Measurements from ENCODE around the gene MAD1L1. TPM values are rescaled to one million over a fixed set of nuclear protein-coding genes. Genes with fewer than 3 reads are reported as not detected.

MAD1L1 gene
- total and polyA plus RNA-seq, 2 donors (not counting 1 experiment from before 2014, with no cell fraction given), result 9.8 to 29.4 TPM

DNA sequence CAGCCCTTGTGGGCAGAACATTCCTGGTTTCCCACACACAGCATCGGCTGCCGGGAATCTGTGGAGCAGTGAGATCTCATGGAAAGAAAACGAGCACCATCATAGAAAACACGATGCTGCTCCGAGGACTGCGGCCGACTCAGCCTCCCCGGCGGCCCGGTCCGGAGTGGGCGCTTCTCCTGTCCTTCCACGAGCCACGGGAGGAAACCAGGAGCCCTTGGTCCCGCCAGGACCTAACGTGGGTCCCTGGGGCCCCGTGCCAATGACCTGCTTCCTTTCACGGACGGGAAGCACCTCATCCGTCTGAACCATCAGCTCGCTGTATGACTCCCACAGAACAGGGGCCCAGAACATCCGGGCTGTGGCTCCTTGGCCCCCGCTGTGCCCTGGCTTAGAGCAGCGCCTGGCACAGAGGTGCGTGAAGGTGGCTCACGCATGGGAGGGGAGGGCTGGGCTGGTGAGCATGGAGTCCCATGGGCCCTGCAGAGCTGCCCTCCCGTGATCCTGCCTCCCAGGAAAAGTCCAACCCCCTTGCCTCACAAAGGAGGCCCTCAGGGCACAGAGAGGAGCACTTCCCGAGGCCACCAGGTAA is 280.5 kb downstream of the MAD1L1 start:
- Histone ChIP-seq H3K4me2 (ENCODE audit: extremely low read depth, insufficient read depth, low read length) (no peak overlapping the region), H3K9me3 (ENCODE audit: control insufficient read depth, insufficient read depth, low read depth, low read length) (no peaks in the 10 kb centered on the region), H3K4me1 (ENCODE audit: control insufficient read depth, extremely low read depth, insufficient read depth, low read length) (no peaks in the 10 kb centered on the region), H3K4me3 (replicated peaks in 1 of 4; ENCODE audit: control extremely low read depth in 1 of 4, insufficient read depth in 1 of 4, low read depth in 3 of 4, low read length in 4 of 4) (no peak overlapping the region), H3K79me2 (ENCODE audit: control insufficient read depth, insufficient read depth, low read length) (no peaks in the 10 kb centered on the region), H3K36me3 (ENCODE audit: control insufficient read depth, insufficient read depth, low read length) (no peaks in the 10 kb centered on the region), H3K9ac (ENCODE audit: insufficient read depth, low read length) (no peak overlapping the region), H2AFZ (ENCODE audit: low read length) (no peak overlapping the region), H3K27ac (ENCODE audit: insufficient read depth, low read length) (no peak overlapping the region), H4K20me1 (ENCODE audit: control insufficient read depth, extremely low read depth, insufficient read depth, low read length) (no peaks in the 10 kb centered on the region), H3K27me3 (ENCODE audit: control insufficient read depth, insufficient read depth, low read length) (no peaks in the 10 kb centered on the region)
- TF ChIP-seq, protein P1, sequence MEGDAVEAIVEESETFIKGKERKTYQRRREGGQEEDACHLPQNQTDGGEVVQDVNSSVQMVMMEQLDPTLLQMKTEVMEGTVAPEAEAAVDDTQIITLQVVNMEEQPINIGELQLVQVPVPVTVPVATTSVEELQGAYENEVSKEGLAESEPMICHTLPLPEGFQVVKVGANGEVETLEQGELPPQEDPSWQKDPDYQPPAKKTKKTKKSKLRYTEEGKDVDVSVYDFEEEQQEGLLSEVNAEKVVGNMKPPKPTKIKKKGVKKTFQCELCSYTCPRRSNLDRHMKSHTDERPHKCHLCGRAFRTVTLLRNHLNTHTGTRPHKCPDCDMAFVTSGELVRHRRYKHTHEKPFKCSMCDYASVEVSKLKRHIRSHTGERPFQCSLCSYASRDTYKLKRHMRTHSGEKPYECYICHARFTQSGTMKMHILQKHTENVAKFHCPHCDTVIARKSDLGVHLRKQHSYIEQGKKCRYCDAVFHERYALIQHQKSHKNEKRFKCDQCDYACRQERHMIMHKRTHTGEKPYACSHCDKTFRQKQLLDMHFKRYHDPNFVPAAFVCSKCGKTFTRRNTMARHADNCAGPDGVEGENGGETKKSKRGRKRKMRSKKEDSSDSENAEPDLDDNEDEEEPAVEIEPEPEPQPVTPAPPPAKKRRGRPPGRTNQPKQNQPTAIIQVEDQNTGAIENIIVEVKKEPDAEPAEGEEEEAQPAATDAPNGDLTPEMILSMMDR (conservative IDR thresholded peaks at IDR 0.05 in 1 of 2, IDR thresholded peaks at IDR 0.05 in 1 of 2; ENCODE audit: low read depth in 1 of 2, low read length in 2 of 2), result no peak
- TF ChIP-seq EZH2 (IDR thresholded peaks at IDR 0.05; ENCODE audit: low read length, missing control alignments), result no peak
- no peak for DNase-seq (ENCODE audit: low read depth in 2 of 2)

DNA sequence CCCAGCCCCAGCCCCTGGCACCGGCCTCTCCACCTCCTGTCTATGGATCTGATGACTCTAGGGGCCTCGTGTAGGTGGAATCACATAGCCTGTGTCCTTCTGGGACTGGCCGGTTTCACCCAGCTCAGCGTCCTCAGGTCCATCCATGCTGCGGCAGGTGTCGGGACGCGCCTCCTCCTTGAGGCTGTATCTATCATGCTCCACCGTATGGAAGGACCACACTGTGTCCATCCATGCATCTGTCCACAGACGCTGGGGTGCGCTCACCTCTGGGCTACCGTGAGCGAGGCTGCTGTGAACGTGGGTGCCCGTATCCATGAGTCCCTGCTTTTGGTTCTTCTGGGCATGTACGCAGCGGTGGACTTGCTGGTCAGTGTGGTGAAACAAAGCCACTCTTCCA is 281.1 kb downstream of the MAD1L1 start:
- no peaks in the 10 kb centered on the region for H3K27me3 ChIP-seq (ENCODE audit: control insufficient read depth, insufficient read depth, low read length)
- no peaks in the 10 kb centered on the region for H4K20me1 ChIP-seq (ENCODE audit: control insufficient read depth, extremely low read depth, insufficient read depth, low read length)
- H3K4me2 ChIP-seq (ENCODE audit: extremely low read depth, insufficient read depth, low read length), result no peak overlapping the region
- TF ChIP-seq EZH2 (IDR thresholded peaks at IDR 0.05; ENCODE audit: low read length, missing control alignments), result no peak
- TF ChIP-seq, protein P1 (conservative IDR thresholded peaks at IDR 0.05 in 1 of 2, IDR thresholded peaks at IDR 0.05 in 1 of 2; ENCODE audit: low read depth in 1 of 2, low read length in 2 of 2), result no peak
- H3K36me3 ChIP-seq (ENCODE audit: control insufficient read depth, insufficient read depth, low read length), result no peaks in the 10 kb centered on the region
- H3K79me2 ChIP-seq (ENCODE audit: control insufficient read depth, insufficient read depth, low read length), result no peaks in the 10 kb centered on the region
- H2AFZ ChIP-seq (ENCODE audit: low read length), result no peak overlapping the region
- no peaks in the 10 kb centered on the region for H3K9me3 ChIP-seq (ENCODE audit: control insufficient read depth, insufficient read depth, low read depth, low read length)
- DNase-seq (ENCODE audit: low read depth in 2 of 2), result no peak
- H3K27ac ChIP-seq (ENCODE audit: insufficient read depth, low read length), result no peak overlapping the region
- H3K4me1 ChIP-seq (ENCODE audit: control insufficient read depth, extremely low read depth, insufficient read depth, low read length), result no peaks in the 10 kb centered on the region
- no peak overlapping the region for H3K9ac ChIP-seq (ENCODE audit: insufficient read depth, low read length)
- no peak overlapping the region for H3K4me3 ChIP-seq (replicated peaks in 1 of 4; ENCODE audit: control extremely low read depth in 1 of 4, insufficient read depth in 1 of 4, low read depth in 3 of 4, low read length in 4 of 4)

- no peak overlapping the region for H2AFZ ChIP-seq (ENCODE audit: low read length)
These were observed 281.6 kb downstream of the MAD1L1 start for GRCh38 chr7:1951159-1951536.

More at GRCh38 chr7:1951159-1951536, 281.6 kb downstream of the MAD1L1 start:
- no peaks in the 10 kb centered on the region for H3K36me3 ChIP-seq (ENCODE audit: control insufficient read depth, insufficient read depth, low read length)
- TF ChIP-seq, protein P1 (conservative IDR thresholded peaks at IDR 0.05 in 1 of 2, IDR thresholded peaks at IDR 0.05 in 1 of 2; ENCODE audit: low read depth in 1 of 2, low read length in 2 of 2), result no peak
- TF ChIP-seq EZH2 (IDR thresholded peaks at IDR 0.05; ENCODE audit: low read length, missing control alignments), result no peak
- H3K4me1 ChIP-seq (ENCODE audit: control insufficient read depth, extremely low read depth, insufficient read depth, low read length), result no peaks in the 10 kb centered on the region
- H3K9ac ChIP-seq (ENCODE audit: insufficient read depth, low read length), result no peak overlapping the region
- no peak overlapping the region for H3K4me3 ChIP-seq (replicated peaks in 1 of 4; ENCODE audit: control extremely low read depth in 1 of 4, insufficient read depth in 1 of 4, low read depth in 3 of 4, low read length in 4 of 4)
- peak; percentile 38 to 49 for DNase-seq (ENCODE audit: low read depth in 2 of 2)
- H3K79me2 ChIP-seq (ENCODE audit: control insufficient read depth, insufficient read depth, low read length), result no peaks in the 10 kb centered on the region
- H4K20me1 ChIP-seq (ENCODE audit: control insufficient read depth, extremely low read depth, insufficient read depth, low read length), result no peaks in the 10 kb centered on the region
- H3K27me3 ChIP-seq (ENCODE audit: control insufficient read depth, insufficient read depth, low read length), result no peaks in the 10 kb centered on the region
- no peak overlapping the region for H3K4me2 ChIP-seq (ENCODE audit: extremely low read depth, insufficient read depth, low read length)
- no peaks in the 10 kb centered on the region for H3K9me3 ChIP-seq (ENCODE audit: control insufficient read depth, insufficient read depth, low read depth, low read length)
- no peak overlapping the region for H3K27ac ChIP-seq (ENCODE audit: insufficient read depth, low read length)

Measured in fibroblast of lung (primary cell).